Caco-2 (cell line): ENCODE measurements around the gene ATP6V1C2. TPM values are rescaled to one million over a fixed set of nuclear protein-coding genes. Genes with fewer than 3 reads are reported as not detected.

Experiments
- BruUV-seq: library from RNA; stranded (reverse); fragments of 400-500 nt; replicated peaks from 2 replicates; lab custom pipeline; 2021; lab: Mats Ljungman, UMichigan
- CTCF ChIA-PET: fragments of 300-600 bp; sonication (Branson Sonifier 250); formaldehyde crosslinking; loops from one replicate; lab custom pipeline; 2022; ENCODE audit warnings: antibody characterized with exemption; lab: Charles Lee
- POLR2A ChIA-PET: fragments of 300-600 bp; sonication (Branson Sonifier 250); formaldehyde crosslinking; loops from one replicate; lab custom pipeline; 2022; ENCODE audit warnings: antibody characterized with exemption; lab: Charles Lee
- DNase-seq, 2 experiments: peaks; one replicate each; pipeline versions ENCODE4 v3.0.0 to v3.0.0-alpha.2; 2020 to 2022
- H3K27me3 ChIP-seq: replicated peaks from 2 replicates; pipeline ENCODE4 v1.6.0; 2011; ENCODE audit warnings: low read length; ENCODE audit not compliant: control insufficient read depth, insufficient read depth
- H3K36me3 ChIP-seq: 2 replicates; pipeline ENCODE4 v1.5.1; 2011; ENCODE audit warnings: low read length; ENCODE audit not compliant: control insufficient read depth, insufficient read depth
- H3K4me1 ChIP-seq: fragments of 250-450 bp; sonication (Bioruptor Pico); 2 replicates; pipeline ENCODE4 v1.5.1; 2020; ENCODE audit warnings: mild to moderate bottlenecking
- H3K4me3 ChIP-seq: 2 replicates; pipeline ENCODE4 v1.5.1; 2011; ENCODE audit warnings: low read depth, mild to moderate bottlenecking, control low read depth, low read length
- H3K9me3 ChIP-seq: fragments of 250-450 bp; sonication (Bioruptor Pico); 2 replicates; pipeline ENCODE4 v1.5.1; 2020; ENCODE audit warnings: mild to moderate bottlenecking, moderate library complexity
- H3K27ac Mint-ChIP-seq: one replicate; pipeline ENCODE4 v1.8.0; 2022; ENCODE audit warnings: mixed read lengths; ENCODE audit not compliant: unreplicated experiment
- H3K27me3 Mint-ChIP-seq: one replicate; pipeline ENCODE4 v1.8.0; 2022; ENCODE audit warnings: mixed read lengths; ENCODE audit not compliant: insufficient read depth, unreplicated experiment
- H3K36me3 Mint-ChIP-seq: one replicate; pipeline ENCODE4 v1.8.0; 2022; ENCODE audit warnings: mild to moderate bottlenecking, mixed read lengths; ENCODE audit not compliant: insufficient read depth, unreplicated experiment
- H3K4me1 Mint-ChIP-seq: one replicate; pipeline ENCODE4 v1.8.0; 2022; ENCODE audit warnings: low read depth, mixed read lengths; ENCODE audit not compliant: unreplicated experiment
- H3K4me3 Mint-ChIP-seq: one replicate; pipeline ENCODE4 v1.8.0; 2022; ENCODE audit warnings: mild to moderate bottlenecking, moderate library complexity, mixed read lengths; ENCODE audit not compliant: unreplicated experiment
- H3K9me3 Mint-ChIP-seq: one replicate; pipeline ENCODE4 v1.8.0; 2022; ENCODE audit warnings: mixed read lengths; ENCODE audit not compliant: unreplicated experiment
- CTCF ChIP-seq, 2 experiments: fragments of 200-600 bp in 1 of 2; IDR thresholded peaks; 1 replicate in 1 of 2; 2 replicates in 1 of 2; pipeline versions ENCODE4 v1.5.1 to v1.8.0; 2011 to 2022; ENCODE audit warnings: antibody characterized with exemption in 1 of 2, control low read depth in 1 of 2, inconsistent platforms in 1 of 2, low read depth in 1 of 2, low read length in 1 of 2, mild to moderate bottlenecking in 1 of 2, moderate library complexity in 1 of 2; ENCODE audit not compliant: insufficient read depth in 1 of 2, severe bottlenecking in 1 of 2, unreplicated experiment in 1 of 2
- intact Hi-C: fragments of 100-400 bp; cut with micrococcal nuclease; formaldehyde crosslinking; loops from one replicate; pipeline ENCODE4 v1.10.0; 2022; ENCODE audit not compliant: unreplicated experiment
- total RNA-seq: library from RNA; stranded (reverse); gene quantifications from 2 replicates; pipeline ENCODE4 v1.2.3, GENCODE V29; 2022

ATP6V1C2 gene
- total RNA-seq, 1 experiment from 2014 or later: 4.2 TPM

GRCh38 chr2:10792660-10793400 lies 71.4 kb downstream of the ATP6V1C2 start:
- intact Hi-C loops: no loop called here
- no peak overlapping the region for H3K27ac Mint-ChIP-seq
- H3K4me3 Mint-ChIP-seq: no peak overlapping the region
- peaks cover 91% of the 10 kb centered on the region for H3K36me3 Mint-ChIP-seq
- H3K9me3 Mint-ChIP-seq: no peaks in the 10 kb centered on the region
- POLR2A ChIA-PET: interaction anchor here (0.5 kb wide), 1 partner anchor 19 kb away, joined by 4 read pairs; no protein-coding TSS in a partner anchor
- H3K36me3 ChIP-seq: peaks cover 9% of the 10 kb centered on the region
- peaks cover 20% of the 10 kb centered on the region for H3K4me1 ChIP-seq
- no peaks in the 10 kb centered on the region for H3K27me3 Mint-ChIP-seq
- H3K4me1 Mint-ChIP-seq: peaks cover 12% of the 10 kb centered on the region
- H3K27me3 ChIP-seq: no peaks in the 10 kb centered on the region
- no TSS peak for BruUV-seq
- DNase-seq: no peak
- no peaks in the 10 kb centered on the region for H3K9me3 ChIP-seq
- TF ChIP-seq CTCF (IDR thresholded peaks at IDR 0.05; ENCODE audit: insufficient read depth in 1 of 2, low read depth in 1 of 2, low read length in 1 of 2, severe bottlenecking in 1 of 2, unreplicated experiment in 1 of 2): peak in 1 of 2 experiments; percentile 28
- CTCF ChIA-PET: no interaction called here
- no peak overlapping the region for H3K4me3 ChIP-seq

GRCh38 chr2:10793816-10794215 lies 72.4 kb downstream of the ATP6V1C2 start:
- H3K36me3 Mint-ChIP-seq: peaks cover 87% of the 10 kb centered on the region
- peaks cover 20% of the 10 kb centered on the region for H3K4me1 ChIP-seq
- no peak overlapping the region for H3K4me3 Mint-ChIP-seq
- DNase-seq: no peak
- H3K9me3 Mint-ChIP-seq: no peaks in the 10 kb centered on the region
- no peaks in the 10 kb centered on the region for H3K27me3 Mint-ChIP-seq
- no peak for TF ChIP-seq CTCF (IDR thresholded peaks at IDR 0.05; ENCODE audit: insufficient read depth in 1 of 2, low read depth in 1 of 2, low read length in 1 of 2, severe bottlenecking in 1 of 2, unreplicated experiment in 1 of 2)
- intact Hi-C loops: no loop called here
- ChIA-PET CTCF (interaction anchor here (0.6 kb wide), 1 partner anchor 13 kb away, joined by 3 read pairs; no protein-coding TSS in a partner anchor), POLR2A (no interaction called here)
- peaks cover 12% of the 10 kb centered on the region for H3K4me1 Mint-ChIP-seq
- H3K36me3 ChIP-seq: peaks cover 9% of the 10 kb centered on the region
- BruUV-seq: no TSS peak
- H3K27ac Mint-ChIP-seq: no peak overlapping the region
- H3K4me3 ChIP-seq: no peak overlapping the region
- H3K27me3 ChIP-seq: no peaks in the 10 kb centered on the region
- H3K9me3 ChIP-seq: no peaks in the 10 kb centered on the region

- Mint-ChIP-seq H3K4me1 (peaks cover 12% of the 10 kb centered on the region), H3K27ac (no peak overlapping the region), H3K4me3 (no peak overlapping the region), H3K9me3 (no peaks in the 10 kb centered on the region), H3K27me3 (no peaks in the 10 kb centered on the region), H3K36me3 (peaks cover 93% of the 10 kb centered on the region)
- CTCF ChIA-PET: no interaction called here
- DNase-seq: peak in 1 of 2 experiments; percentile 37
- intact Hi-C loops: no loop called here
- no peaks in the 10 kb centered on the region for H3K9me3 ChIP-seq
- peaks cover 15% of the 10 kb centered on the region for H3K4me1 ChIP-seq
- TSS peak; percentile 10 for BruUV-seq
- peaks cover 7% of the 10 kb centered on the region for H3K36me3 ChIP-seq
- H3K4me3 ChIP-seq: no peak overlapping the region
- TF ChIP-seq CTCF (IDR thresholded peaks at IDR 0.05; ENCODE audit: insufficient read depth in 1 of 2, low read depth in 1 of 2, low read length in 1 of 2, severe bottlenecking in 1 of 2, unreplicated experiment in 1 of 2): no peak
- POLR2A ChIA-PET: no interaction called here
- no peaks in the 10 kb centered on the region for H3K27me3 ChIP-seq
Observed at GRCh38 chr2:10794876-10795275, 73.4 kb downstream of the ATP6V1C2 start.
